Measurements from ENCODE around the gene FAM83D.

- TF ChIP-seq TAF1 (IDR thresholded peaks at IDR 0.05; ENCODE audit: low read depth) (no peak), CEBPB (IDR thresholded peaks at IDR 0.05) (no peak), EP300 (IDR thresholded peaks at IDR 0.05; ENCODE audit: borderline replicate concordance) (no peak), CREB1 (IDR thresholded peaks at IDR 0.05; ENCODE audit: low read depth) (no peak), REST (IDR thresholded peaks at IDR 0.05; ENCODE audit: low read depth) (no peak), YY1 (IDR thresholded peaks at IDR 0.05; ENCODE audit: low read depth) (no peak)
- TF ChIP-seq, protein P1, sequence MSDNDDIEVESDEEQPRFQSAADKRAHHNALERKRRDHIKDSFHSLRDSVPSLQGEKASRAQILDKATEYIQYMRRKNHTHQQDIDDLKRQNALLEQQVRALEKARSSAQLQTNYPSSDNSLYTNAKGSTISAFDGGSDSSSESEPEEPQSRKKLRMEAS (IDR thresholded peaks at IDR 0.05) = no peak
Measured at GRCh38 chr20:38889050-38889449, 37.2 kb upstream of the FAM83D start.

Measured in Ishikawa (cell line).